Activated T-cell treated with anti-CD3 and anti-CD28 coated beads, Interleukin-2, amount 50 U/mL, for 1 hour (primary cell): ENCODE results near the gene FLRT1.

Experiments used
- DNase-seq: peaks from one replicate; pipeline ENCODE4 v3.0.0-alpha.2; 2020

FLRT1 gene

GRCh38 chr11:64049509-64049908 lies 13.8 kb downstream of the FLRT1 start:
- no peak for DNase-seq

- DNase-seq = no peak
These were observed 15.6 kb downstream of the FLRT1 start for GRCh38 chr11:64051297-64051696.

- DNase-seq = no peak
These were observed 16.7 kb downstream of the FLRT1 start for GRCh38 chr11:64052436-64052835.

- DNase-seq = no peak
These were observed 17.3 kb downstream of the FLRT1 start for GRCh38 chr11:64052938-64053622.

- no peak for DNase-seq
These were observed 18.0 kb downstream of the FLRT1 start for GRCh38 chr11:64053699-64054098.

GRCh38 chr11:64055077-64055476 lies 19.3 kb downstream of the FLRT1 start:
- DNase-seq = no peak

GRCh38 chr11:64056213-64056785 lies 20.6 kb downstream of the FLRT1 start:
- no peak for DNase-seq

GRCh38 chr11:64056861-64057260 lies 21.1 kb downstream of the FLRT1 start:
- no peak for DNase-seq

GRCh38 chr11:64057890-64058289 lies 22.2 kb downstream of the FLRT1 start:
- DNase-seq = no peak

- DNase-seq = no peak
These were observed 22.8 kb downstream of the FLRT1 start for GRCh38 chr11:64058494-64058893.

- DNase-seq = no peak
These were observed 23.8 kb downstream of the FLRT1 start for GRCh38 chr11:64059339-64060140.

- DNase-seq = no peak
These were observed 24.6 kb downstream of the FLRT1 start for GRCh38 chr11:64060263-64060860.

GRCh38 chr11:64060861-64061444 lies 25.2 kb downstream of the FLRT1 start:
- peak; percentile 60 for DNase-seq

GRCh38 chr11:64062185-64063039 lies 26.7 kb downstream of the FLRT1 start:
- no peak for DNase-seq

- no peak for DNase-seq
These were observed 28.0 kb downstream of the FLRT1 start for GRCh38 chr11:64063777-64064176.

- no peak for DNase-seq
These were observed 28.8 kb downstream of the FLRT1 start for GRCh38 chr11:64064374-64065140.

- DNase-seq = no peak
These were observed 29.4 kb downstream of the FLRT1 start for GRCh38 chr11:64065141-64065465.

GRCh38 chr11:64065712-64066111 lies 30.0 kb downstream of the FLRT1 start:
- DNase-seq = no peak

GRCh38 chr11:64067230-64067993 lies 31.7 kb downstream of the FLRT1 start:
- no peak for DNase-seq

- no peak for DNase-seq
These were observed 33.1 kb downstream of the FLRT1 start for GRCh38 chr11:64068705-64069400.
